HepG2 (cell line): ENCODE results near the gene GRIFIN. TPM values are rescaled to one million over a fixed set of nuclear protein-coding genes. Genes with fewer than 3 reads are reported as not detected.

Experiments
- ATAC-seq: fragments of 200-7000 bp; cut with Tn5 transposase; 3 replicates; pipeline ENCODE4 v1.9.1; 2020; ENCODE audit warnings: mild to moderate bottlenecking, moderate library complexity
- BruUV-seq: library from RNA; stranded (reverse); fragments of 400-500 nt; replicated peaks from 2 replicates; lab custom pipeline; 2021; lab: Mats Ljungman, UMichigan
- CTCF ChIA-PET: fragments of 300-600 bp; formaldehyde crosslinking; extraction: SDS; loops from one replicate; lab custom pipeline; 2021; ENCODE audit warnings: low total read pairs, inconsistent platforms, low intra/inter-chr PET ratio; lab: Yijun Ruan, JAX
- POLR2A ChIA-PET: fragments of 350-600 bp; sonication (Branson Sonifier 250); formaldehyde crosslinking; loops from one replicate; lab custom pipeline; 2020; ENCODE audit warnings: antibody characterized with exemption, inconsistent platforms; lab: Yijun Ruan, JAX
- DNase-seq: peaks from one replicate; pipeline ENCODE4 v3.0.0-alpha.2; 2015; ENCODE audit warnings: low spot score
- FAIRE-seq: peaks from 3 replicates; lab custom pipeline; 2011; peaks lifted over from hg19 to GRCh38; lab: Jason Lieb, UNC
- H2AFZ ChIP-seq: one replicate; pipeline ENCODE4 v1.6.1; 2011; ENCODE audit warnings: low read length, inconsistent platforms
- H3K27ac ChIP-seq: fragments of 300-600 bp; 3 replicates; pipeline ENCODE4 v1.8.0; 2011; ENCODE audit warnings: mixed run types, mild to moderate bottlenecking, mixed read lengths, low read length, inconsistent platforms; ENCODE audit not compliant: insufficient read depth; ENCODE audit errors: extremely low read length
- H3K27me3 ChIP-seq, 2 experiments: fragments of 200-600 bp in 1 of 2; 2 replicates in 1 of 2; 3 replicates in 1 of 2; pipeline versions ENCODE4 v1.6.0 to v1.8.0; 2011; ENCODE audit warnings: low read length in 2 of 2, mild to moderate bottlenecking in 2 of 2, moderate library complexity in 2 of 2, inconsistent platforms in 1 of 2; ENCODE audit not compliant: insufficient read depth in 2 of 2, control insufficient read depth in 1 of 2
- H3K36me3 ChIP-seq, 2 experiments: fragments of 200-600 bp in 1 of 2; replicated peaks in 1 of 2; 2 replicates in 1 of 2; 3 replicates in 1 of 2; pipeline versions ENCODE4 v1.5.1 to v1.8.0; 2011; ENCODE audit warnings: low read length in 2 of 2, inconsistent platforms in 1 of 2; ENCODE audit not compliant: insufficient read depth in 2 of 2, control insufficient read depth in 1 of 2
- H3K4me1 ChIP-seq: 2 replicates; pipeline ENCODE4 v1.5.1; 2012; ENCODE audit warnings: low read length, inconsistent platforms; ENCODE audit not compliant: insufficient read depth
- H3K4me2 ChIP-seq: 2 replicates; pipeline ENCODE4 v1.6.0; 2011; ENCODE audit warnings: low read depth, low read length, inconsistent platforms
- H3K4me3 ChIP-seq, 3 experiments: fragments of 200-600 bp in 1 of 3; sonication (generic), shearing (Covaris generic) in 1 of 3; replicated peaks in 1 of 3; 2 replicates each; pipeline ENCODE4 v1.5.1; 2011 to 2016; ENCODE audit warnings: low read length in 3 of 3, inconsistent platforms in 2 of 3, low read depth in 2 of 3, mild to moderate bottlenecking in 2 of 3, control low read depth in 1 of 3, mixed read lengths in 1 of 3; ENCODE audit not compliant: insufficient read depth in 1 of 3
- H3K79me2 ChIP-seq: one replicate; pipeline ENCODE4 v1.6.1; 2011; ENCODE audit warnings: low read length, inconsistent platforms; ENCODE audit not compliant: insufficient read depth
- H3K9ac ChIP-seq: 2 replicates; pipeline ENCODE4 v1.6.0; 2011; ENCODE audit warnings: mild to moderate bottlenecking, low read depth, low read length, inconsistent platforms; ENCODE audit not compliant: insufficient read depth
- H3K9me3 ChIP-seq: 2 replicates; pipeline ENCODE4 v1.5.1; 2012; ENCODE audit warnings: mild to moderate bottlenecking, low read length
- H4K20me1 ChIP-seq: 2 replicates; pipeline ENCODE4 v1.6.0; 2011; ENCODE audit warnings: inconsistent platforms, mild to moderate bottlenecking, low read length, moderate library complexity; ENCODE audit not compliant: insufficient read depth
- MYNN ChIP-seq: sonication (generic); formaldehyde crosslinking; IDR thresholded peaks from 2 replicates; pipeline ENCODE4 v1.4.0; 2020; ENCODE audit warnings: mild to moderate bottlenecking, low read depth, missing genetic modification reagents
- SRSF9 ChIP-seq: fragments of 200-400 bp; formaldehyde crosslinking; IDR thresholded peaks from 2 replicates; pipeline ENCODE4 v1.6.1; 2018; ENCODE audit warnings: borderline replicate concordance, mild to moderate bottlenecking, low read depth, low read length; ENCODE audit not compliant: insufficient read depth, poor library complexity, severe bottlenecking
- ZNF557 ChIP-seq: sonication (generic); formaldehyde crosslinking; IDR thresholded peaks from 2 replicates; pipeline ENCODE4 v1.4.0; 2020; ENCODE audit warnings: missing genetic modification reagents
- ZNF572 ChIP-seq: sonication (generic); formaldehyde crosslinking; IDR thresholded peaks from 2 replicates; pipeline ENCODE4 v1.5.1; 2020; ENCODE audit warnings: mild to moderate bottlenecking, missing genetic modification reagents
- ZNF768 ChIP-seq: sonication (generic); formaldehyde crosslinking; IDR thresholded peaks from 2 replicates; pipeline ENCODE4 v1.4.0; 2020; ENCODE audit warnings: missing genetic modification reagents
- ZNF816 ChIP-seq: sonication (generic); formaldehyde crosslinking; IDR thresholded peaks from 2 replicates; pipeline ENCODE4 v1.8.0; 2022; ENCODE audit warnings: missing genetic modification reagents, mild to moderate bottlenecking, borderline replicate concordance
- WGBS: methylation state at CpG from one replicate; pipeline ENCODE4 v1.1.6; 2017; ENCODE audit warnings: low lambda C conversion rate; 5-methylcytosine and 5-hydroxymethylcytosine counted together
- in situ Hi-C: cut with HindIII; loops from 2 replicates; pipeline ENCODE4 v1.10.0; 2017; ENCODE audit warnings: low pct_unique_long_range_greater_than_20kb; ENCODE audit not compliant: extremely low pct_ligation_motif_present
- intact Hi-C: fragments of 100-400 bp; cut with micrococcal nuclease; formaldehyde crosslinking; loops from one replicate; pipeline ENCODE4 v1.10.0; 2022; ENCODE audit not compliant: unreplicated experiment
- polyA plus RNA-seq, 8 experiments: library from polyadenylated mRNA; depleted of rRNA in 3 of 8; stranded (reverse) in 7 of 8; unstranded in 1 of 8; fragments of >200 nt; fragmentation: Illumina TruSeq in 4 of 8; extraction: Trizol in 4 of 8; gene quantifications; 2 replicates each; pipeline versions ENCODE4 v1.2.1 to v1.2.3, GENCODE V29; 2011 to 2016; ENCODE audit warnings: low read depth in 4 of 8, missing spikeins in 1 of 8, mixed read lengths in 1 of 8; ENCODE audit not compliant: insufficient read depth in 1 of 8
- total RNA-seq, 5 experiments: library from RNA; depleted of rRNA; stranded (reverse); fragments of >200 nt; fragmentation: Illumina TruSeq; extraction: Trizol; gene quantifications; 2 replicates each; pipeline ENCODE4 v1.2.3, GENCODE V29; 2016; ENCODE audit warnings: low read depth in 1 of 5
- TF ChIP-seq, protein P1 (sequence below): sonication (generic); formaldehyde crosslinking; IDR thresholded peaks from 2 replicates; pipeline ENCODE4 v1.5.1; 2020; ENCODE audit warnings: mild to moderate bottlenecking, missing genetic modification reagents, moderate library complexity
- TF ChIP-seq, protein P2 (sequence below): sonication (generic); formaldehyde crosslinking; IDR thresholded peaks from 2 replicates; pipeline ENCODE4 v1.5.0; 2020; ENCODE audit warnings: mild to moderate bottlenecking, missing genetic modification reagents

The GRIFIN gene
- total and polyA plus RNA-seq, 2 of the 13 experiments (the other 11 are each of a cell fraction or from before 2014, with no cell fraction given) = not detected

DNA sequence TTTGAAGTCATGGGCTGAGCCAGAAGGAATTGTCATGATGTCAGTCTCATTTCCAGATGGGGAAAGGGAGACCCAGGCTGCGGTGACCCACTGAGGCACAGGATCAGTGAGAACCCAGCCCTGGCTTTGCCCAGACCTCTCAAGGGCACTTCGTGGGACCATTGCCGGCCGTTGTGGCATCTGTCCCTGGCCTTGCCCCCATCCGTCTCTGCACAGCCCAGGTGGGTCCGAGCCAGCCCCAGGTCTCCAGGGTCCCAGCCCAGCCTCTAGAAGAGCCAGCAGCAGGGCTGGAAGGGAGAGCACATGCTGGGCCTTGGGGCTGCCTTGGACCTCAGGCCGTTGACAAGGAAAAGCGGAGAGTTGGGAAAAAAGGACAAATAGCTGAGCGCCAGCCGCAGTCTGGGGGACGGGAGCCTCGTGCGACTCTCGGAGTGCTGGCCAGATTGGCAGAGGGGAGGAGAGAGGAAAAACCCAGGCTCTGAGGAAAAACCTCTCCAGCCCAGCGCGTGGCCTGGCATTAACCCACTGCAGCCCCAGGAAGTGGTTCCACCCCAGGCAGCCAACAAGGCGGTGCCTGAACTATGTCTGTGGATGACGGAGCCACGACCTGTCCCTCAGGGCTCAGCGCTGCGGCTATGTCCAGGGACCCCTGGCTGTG lies 30.2 kb downstream of the GRIFIN start:
- no peak overlapping the region for H2AFZ ChIP-seq
- H4K20me1 ChIP-seq = no peaks in the 10 kb centered on the region
- no peak overlapping the region for H3K9ac ChIP-seq
- H3K79me2 ChIP-seq = no peaks in the 10 kb centered on the region
- peaks cover 21% of the 10 kb centered on the region for H3K4me1 ChIP-seq
- 96% methylated on average over 8 of the region's 21 CpGs for WGBS
- H3K9me3 ChIP-seq = no peaks in the 10 kb centered on the region
- FAIRE-seq (no peak), ATAC-seq (no peak), DNase-seq (no peak)
- H3K4me2 ChIP-seq = no peak overlapping the region
- ChIA-PET CTCF (no interaction called here), POLR2A (no interaction called here)
- H3K36me3 ChIP-seq = no peaks in the 10 kb centered on the region
- intact Hi-C loops = no loop called here
- no peak for TF ChIP-seq ZNF768 (CRISPR knock-in tag)
- TF ChIP-seq, protein P1, sequence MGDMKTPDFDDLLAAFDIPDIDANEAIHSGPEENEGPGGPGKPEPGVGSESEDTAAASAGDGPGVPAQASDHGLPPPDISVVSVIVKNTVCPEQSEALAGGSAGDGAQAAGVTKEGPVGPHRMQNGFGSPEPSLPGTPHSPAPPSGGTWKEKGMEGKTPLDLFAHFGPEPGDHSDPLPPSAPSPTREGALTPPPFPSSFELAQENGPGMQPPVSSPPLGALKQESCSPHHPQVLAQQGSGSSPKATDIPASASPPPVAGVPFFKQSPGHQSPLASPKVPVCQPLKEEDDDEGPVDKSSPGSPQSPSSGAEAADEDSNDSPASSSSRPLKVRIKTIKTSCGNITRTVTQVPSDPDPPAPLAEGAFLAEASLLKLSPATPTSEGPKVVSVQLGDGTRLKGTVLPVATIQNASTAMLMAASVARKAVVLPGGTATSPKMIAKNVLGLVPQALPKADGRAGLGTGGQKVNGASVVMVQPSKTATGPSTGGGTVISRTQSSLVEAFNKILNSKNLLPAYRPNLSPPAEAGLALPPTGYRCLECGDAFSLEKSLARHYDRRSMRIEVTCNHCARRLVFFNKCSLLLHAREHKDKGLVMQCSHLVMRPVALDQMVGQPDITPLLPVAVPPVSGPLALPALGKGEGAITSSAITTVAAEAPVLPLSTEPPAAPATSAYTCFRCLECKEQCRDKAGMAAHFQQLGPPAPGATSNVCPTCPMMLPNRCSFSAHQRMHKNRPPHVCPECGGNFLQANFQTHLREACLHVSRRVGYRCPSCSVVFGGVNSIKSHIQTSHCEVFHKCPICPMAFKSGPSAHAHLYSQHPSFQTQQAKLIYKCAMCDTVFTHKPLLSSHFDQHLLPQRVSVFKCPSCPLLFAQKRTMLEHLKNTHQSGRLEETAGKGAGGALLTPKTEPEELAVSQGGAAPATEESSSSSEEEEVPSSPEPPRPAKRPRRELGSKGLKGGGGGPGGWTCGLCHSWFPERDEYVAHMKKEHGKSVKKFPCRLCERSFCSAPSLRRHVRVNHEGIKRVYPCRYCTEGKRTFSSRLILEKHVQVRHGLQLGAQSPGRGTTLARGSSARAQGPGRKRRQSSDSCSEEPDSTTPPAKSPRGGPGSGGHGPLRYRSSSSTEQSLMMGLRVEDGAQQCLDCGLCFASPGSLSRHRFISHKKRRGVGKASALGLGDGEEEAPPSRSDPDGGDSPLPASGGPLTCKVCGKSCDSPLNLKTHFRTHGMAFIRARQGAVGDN (CRISPR knock-in tag) = peak; percentile 12; the same call in 1 of the 2 replicates
- H3K27ac ChIP-seq = no peak overlapping the region
- in situ Hi-C loops = no loop called here
- no peak overlapping the region for H3K4me3 ChIP-seq
- no peaks in the 10 kb centered on the region; a peak in 1 of 5 replicates for H3K27me3 ChIP-seq
- no TSS peak for BruUV-seq

DNA sequence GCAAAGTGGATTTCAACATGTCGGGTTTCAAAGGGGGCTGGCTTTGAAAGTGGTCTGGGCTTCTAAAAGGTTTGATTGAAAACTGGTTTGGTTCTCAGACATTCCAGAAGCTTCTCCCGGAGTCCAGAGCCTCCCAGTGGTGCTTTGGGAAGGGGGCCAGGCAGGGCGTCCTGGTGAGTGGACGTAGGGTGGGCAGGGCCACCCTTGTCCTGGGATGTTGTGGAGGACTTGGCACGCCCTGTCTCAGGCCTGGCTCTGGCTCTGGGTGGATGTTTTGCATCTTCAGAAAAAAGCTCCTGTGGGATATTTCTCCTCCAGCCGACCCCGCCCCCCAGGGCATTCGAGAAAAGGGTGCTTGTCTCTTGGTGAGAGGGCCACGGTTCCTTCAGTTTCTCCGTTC lies 31.2 kb downstream of the GRIFIN start:
- no peak overlapping the region for H3K9ac ChIP-seq
- H3K4me1 ChIP-seq = peaks cover 21% of the 10 kb centered on the region
- no peak overlapping the region for H3K4me2 ChIP-seq
- no peaks in the 10 kb centered on the region for H3K79me2 ChIP-seq
- no peaks in the 10 kb centered on the region for H3K36me3 ChIP-seq
- H3K4me3 ChIP-seq = no peak overlapping the region
- H3K27me3 ChIP-seq = no peaks in the 10 kb centered on the region; a peak in 1 of 5 replicates
- no peak for DNase-seq
- intact Hi-C loops = no loop called here
- H3K9me3 ChIP-seq = no peaks in the 10 kb centered on the region
- in situ Hi-C loops = no loop called here
- ChIA-PET POLR2A (no interaction called here), CTCF (no interaction called here)
- H3K27ac ChIP-seq = no peak overlapping the region
- no peak overlapping the region for H2AFZ ChIP-seq
- BruUV-seq = no TSS peak
- no peak for FAIRE-seq
- ATAC-seq = no peak
- H4K20me1 ChIP-seq = no peaks in the 10 kb centered on the region
- 95% methylated on average over 9 of the region's 10 CpGs for WGBS
- TF ChIP-seq ZNF557 (CRISPR knock-in tag) (no peak), MYNN (CRISPR knock-in tag) (no peak), ZNF572 (no peak), SRSF9 (no peak), ZNF816 (CRISPR knock-in tag) (no peak)
- TF ChIP-seq, protein P2, sequence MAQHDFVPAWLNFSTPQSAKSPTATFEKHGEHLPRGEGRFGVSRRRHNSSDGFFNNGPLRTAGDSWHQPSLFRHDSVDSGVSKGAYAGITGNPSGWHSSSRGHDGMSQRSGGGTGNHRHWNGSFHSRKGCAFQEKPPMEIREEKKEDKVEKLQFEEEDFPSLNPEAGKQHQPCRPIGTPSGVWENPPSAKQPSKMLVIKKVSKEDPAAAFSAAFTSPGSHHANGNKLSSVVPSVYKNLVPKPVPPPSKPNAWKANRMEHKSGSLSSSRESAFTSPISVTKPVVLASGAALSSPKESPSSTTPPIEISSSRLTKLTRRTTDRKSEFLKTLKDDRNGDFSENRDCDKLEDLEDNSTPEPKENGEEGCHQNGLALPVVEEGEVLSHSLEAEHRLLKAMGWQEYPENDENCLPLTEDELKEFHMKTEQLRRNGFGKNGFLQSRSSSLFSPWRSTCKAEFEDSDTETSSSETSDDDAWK (CRISPR knock-in tag) = no peak
